A673 (cell line): ENCODE data around the gene ZNF837.

Experiments used
- CTCF ChIP-seq: fragments of 300-800, 200-600 bp; sonication (generic); conservative IDR thresholded peaks from 2 replicates; pipeline ENCODE4 v1.5.1; 2017; ENCODE audit warnings: low read depth, mild to moderate bottlenecking, antibody characterized with exemption, low read length, moderate library complexity, mixed read lengths
- EZH2 ChIP-seq: fragments of 200-600 bp; sonication (generic); IDR thresholded peaks from 2 replicates; pipeline ENCODE4 v1.6.1; 2017; ENCODE audit warnings: borderline replicate concordance, low read depth, mild to moderate bottlenecking, mixed read lengths, antibody characterized with exemption, low read length; ENCODE audit not compliant: poor library complexity, severe bottlenecking

GRCh38 chr19:58354478-58355030, 26.3 kb downstream of the ZNF837 start:
- TF ChIP-seq CTCF (no peak), EZH2 (no peak)
